DMS153 (cell line): ENCODE results near the gene DHRS12.
"Not testable (repeated sequence)": the region's sequence is repeated elsewhere in the genome, so short reads cannot be mapped to it uniquely, and the experiment has no call there.

ENCODE experiments used
- DNase-seq: peaks from one replicate; lab custom pipeline; 2025; lab: John Stamatoyannopoulos, UW

DHRS12 gene

DNA sequence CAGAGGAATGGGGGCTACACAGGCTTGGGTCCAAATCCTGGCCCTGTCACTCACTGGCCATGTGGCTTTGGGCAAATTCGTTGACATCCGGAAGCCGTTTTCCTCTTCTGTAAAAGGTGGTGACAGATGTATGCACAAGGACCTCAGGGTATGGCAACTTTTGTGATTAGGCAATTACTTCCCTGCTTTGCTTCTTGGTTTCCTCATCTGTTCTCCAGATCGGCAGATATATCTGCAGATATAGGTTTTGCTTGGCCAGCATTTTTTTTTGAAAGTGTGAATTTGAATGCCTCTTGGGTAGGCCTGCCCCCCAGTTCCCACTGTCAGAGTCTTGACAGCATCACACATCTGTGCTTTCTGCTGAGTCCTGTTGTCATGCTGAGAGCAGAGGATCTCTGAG is 23.3 kb upstream of the DHRS12 start:
- no peak for DNase-seq

DNA sequence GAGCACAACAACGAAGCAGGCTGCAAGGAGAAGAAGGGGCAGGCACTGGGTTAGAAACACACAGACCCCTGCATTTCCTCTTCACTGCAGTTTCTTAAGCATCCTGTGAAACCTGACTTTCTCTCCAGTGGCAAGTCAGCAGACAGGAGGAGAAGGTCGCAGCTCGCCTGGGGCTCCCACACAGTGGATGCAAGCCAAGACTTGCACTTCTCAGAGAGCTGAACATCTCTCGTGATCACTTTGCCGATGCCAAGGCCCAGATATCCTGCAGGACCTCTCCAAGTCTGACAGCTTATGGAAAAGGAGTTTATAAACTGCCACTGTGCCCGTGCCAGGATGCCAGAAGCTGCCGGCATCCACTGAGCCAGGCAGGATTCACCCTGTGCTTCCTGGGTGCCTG is 22.6 kb upstream of the DHRS12 start:
- no peak for DNase-seq

DNA sequence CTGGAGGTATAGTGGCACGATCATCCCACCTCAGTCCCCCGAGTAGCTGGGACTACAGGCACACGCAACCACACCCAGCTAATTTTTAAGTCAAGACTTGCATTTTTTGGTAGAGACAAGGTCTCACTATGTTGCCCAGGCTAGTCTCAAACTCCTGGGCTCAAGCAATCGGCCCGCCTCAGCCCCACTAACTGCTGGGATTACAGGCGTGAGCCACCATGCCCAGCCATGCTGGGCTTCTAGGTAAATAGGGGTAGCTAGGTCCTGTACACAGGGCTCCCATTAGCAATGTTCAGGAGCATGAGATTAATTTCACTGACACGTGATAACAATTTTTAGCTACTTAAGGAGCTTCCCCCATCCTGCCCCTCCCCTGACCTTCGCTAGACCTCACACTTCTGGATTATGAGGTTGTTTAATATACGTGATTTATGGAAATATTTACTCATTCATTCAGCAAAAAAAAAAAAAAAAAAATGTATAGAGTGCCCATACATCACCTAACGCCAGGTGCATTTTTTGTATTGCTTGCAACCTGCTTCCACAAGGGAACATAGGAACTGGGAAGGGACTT is 21.8 kb upstream of the DHRS12 start:
- DNase-seq, result no peak

DNA sequence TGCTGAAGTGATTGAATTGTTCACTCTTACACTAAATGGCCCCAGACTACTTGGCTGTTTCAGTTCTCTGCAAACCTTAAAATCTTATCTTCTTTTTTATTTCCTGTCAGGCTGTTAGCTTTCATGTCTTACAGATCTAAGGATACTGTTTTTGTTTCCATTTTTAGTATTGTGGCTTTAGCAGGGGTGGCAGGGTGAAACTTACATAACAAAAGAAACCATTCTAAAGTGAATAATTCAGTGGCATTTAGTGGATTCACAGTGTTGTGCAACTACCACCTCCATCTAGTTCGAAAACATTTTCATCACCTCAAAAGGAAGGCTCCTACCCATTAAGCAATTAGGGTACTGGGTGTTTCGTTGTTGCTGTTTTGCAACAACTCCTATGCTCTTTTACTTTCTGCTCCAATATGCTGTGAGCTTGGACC is 21.2 kb upstream of the DHRS12 start:
- DNase-seq, result no peak

DNA sequence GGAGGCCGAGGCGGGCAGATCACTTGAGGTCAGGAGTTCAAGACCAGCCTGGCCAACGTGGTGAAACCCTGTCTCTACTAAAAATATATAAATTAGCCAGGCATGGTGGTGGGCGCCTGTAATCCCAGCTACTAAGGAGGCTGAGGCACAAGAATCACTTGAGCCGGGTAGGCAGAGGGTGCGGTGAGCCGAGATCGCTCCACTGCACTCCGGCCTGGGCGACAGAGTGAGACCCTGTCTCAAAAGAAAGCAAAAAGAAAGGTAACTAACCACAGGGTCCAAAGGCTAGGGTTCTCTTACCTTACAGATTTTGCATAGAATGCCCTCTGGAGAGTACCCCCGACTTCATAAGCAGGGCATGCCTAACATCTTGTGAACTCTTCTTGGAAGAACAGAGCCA is 20.7 kb upstream of the DHRS12 start:
- not testable (repeated sequence) for DNase-seq

DNA sequence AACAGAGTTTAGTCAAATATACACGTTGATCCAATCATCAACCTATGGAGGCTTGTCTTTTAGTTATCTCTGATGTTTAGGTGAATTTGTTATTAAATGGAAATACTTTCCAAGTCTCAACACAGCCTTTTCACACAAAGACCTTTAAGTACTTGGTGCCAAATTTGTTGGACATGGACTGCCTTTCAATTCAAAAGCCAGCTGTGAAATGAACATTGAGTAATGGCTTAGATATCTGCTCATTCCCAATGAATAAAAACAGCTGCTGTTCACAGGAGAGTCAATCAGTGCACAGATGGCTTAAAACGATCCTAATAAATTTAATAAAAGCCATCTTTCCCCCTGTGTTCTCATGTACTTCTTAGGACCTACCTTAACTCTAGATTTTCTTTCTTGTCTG is 19.9 kb upstream of the DHRS12 start:
- no peak for DNase-seq

DNA sequence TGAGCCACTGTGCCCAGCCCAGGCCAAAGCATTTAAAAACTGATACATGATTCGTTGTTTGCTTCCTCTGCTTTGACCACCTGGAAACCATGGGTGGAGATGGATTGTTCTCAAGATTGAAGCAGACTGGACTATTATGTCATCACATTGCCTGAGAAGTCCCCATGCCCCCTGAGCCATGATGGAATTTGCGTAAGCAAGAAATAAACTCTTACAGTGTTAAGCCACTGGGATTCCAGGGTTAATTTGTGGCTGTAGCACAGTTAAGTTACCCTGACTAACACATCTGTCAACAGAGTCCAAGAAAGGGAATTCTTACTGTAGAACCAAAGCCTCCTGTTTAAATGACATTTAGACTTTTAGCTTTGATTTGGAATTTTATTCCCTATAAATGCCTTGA is 19.4 kb upstream of the DHRS12 start:
- no peak for DNase-seq

DNA sequence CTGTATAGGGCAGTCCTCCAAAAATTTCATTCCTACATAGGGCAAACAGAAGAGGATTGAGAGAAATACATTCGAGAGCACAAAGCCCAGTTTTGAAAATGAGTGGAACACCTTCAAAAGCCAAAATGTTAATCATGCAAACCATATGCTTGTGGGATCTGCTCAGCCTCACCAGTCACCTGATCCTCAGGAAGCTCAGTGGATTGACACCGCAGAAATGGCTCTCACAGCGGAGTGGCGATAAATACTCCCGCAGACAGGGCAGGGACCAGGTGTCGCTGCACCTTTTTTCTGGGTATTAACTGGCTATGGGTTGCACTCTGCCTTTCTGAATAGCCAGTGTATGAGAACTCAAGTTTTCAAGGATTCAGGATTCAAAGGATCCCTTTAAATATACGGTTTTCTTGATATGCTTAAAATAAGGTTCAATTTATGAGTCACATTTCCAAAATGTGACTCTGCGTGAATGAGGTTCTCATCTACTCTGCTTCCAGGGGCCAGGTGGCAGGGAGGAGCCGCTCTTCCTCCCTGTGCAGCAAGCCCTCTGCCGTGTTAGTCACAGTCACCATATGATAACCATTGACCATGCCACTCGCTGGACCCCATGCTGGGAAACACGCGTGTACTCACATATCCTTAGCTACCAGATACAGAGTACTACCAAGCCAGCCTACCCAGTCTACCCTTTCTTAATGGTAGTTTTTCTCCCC is 18.3 kb upstream of the DHRS12 start:
- DNase-seq, result no peak

DNA sequence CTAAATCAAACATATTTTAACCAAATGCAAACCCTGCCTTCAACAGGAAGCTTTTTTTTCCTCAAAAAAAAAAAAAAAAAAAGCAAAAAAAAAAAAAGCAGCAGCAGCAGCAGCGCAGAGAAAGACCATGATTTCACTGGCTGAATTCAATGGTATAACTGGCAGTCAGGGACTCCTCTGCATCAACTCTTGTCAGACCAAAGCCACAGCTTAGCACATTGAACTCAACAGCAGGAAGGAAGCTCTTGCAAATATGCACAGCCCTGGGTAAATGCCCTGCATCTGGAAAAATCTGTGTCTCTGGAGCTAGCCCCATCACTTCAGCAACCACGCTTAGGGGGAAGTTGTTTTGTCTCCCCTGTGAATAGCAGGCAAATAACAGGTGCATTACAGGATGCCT is 17.6 kb upstream of the DHRS12 start:
- DNase-seq, result no peak

DNA sequence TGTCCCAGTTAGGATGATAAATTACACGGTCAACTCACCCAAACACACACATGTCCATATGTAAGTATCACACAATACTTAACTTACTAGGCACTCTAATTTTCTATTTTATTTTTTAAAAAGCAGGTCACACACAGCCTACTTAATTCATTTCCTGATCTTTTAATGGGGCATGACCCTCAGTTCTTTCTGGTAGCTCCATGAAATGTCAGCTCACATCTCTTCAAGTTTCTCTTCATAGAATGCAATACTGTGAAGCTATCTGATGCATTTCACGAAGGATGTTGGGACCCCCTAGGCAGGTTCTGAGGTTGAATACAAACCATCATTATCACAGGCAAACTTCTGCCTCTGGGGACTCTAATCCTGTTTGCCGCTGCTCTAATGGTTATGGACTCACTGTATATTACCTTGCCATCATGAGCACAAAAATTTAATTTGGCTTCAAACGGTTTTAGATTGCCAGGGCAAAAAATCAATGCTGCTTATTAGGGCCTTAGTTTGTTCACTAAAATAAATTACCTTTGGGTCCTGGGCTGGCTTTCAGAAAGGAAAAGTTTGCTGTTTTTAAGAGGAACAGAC is 16.1 kb upstream of the DHRS12 start:
- no peak for DNase-seq

DNA sequence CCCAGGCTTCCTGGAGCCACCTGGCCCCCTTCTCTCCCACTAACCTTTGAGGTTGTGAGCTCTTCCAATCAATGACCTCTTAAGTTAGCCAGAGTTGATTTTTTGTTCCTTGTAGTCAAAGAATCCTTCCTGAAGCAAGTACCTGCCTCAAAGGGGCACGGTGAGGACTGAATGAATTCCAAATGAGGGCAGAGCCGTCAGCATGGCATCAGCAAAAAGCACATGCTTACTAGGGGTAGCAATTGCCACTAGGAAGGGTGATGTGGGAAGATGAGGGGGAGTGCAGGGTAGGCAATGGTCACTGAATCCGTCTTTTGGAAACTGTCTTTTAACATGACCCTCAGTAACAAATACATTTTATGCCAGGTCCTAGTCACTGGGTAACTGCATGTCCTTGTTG is 15.6 kb upstream of the DHRS12 start:
- DNase-seq, result no peak

DNA sequence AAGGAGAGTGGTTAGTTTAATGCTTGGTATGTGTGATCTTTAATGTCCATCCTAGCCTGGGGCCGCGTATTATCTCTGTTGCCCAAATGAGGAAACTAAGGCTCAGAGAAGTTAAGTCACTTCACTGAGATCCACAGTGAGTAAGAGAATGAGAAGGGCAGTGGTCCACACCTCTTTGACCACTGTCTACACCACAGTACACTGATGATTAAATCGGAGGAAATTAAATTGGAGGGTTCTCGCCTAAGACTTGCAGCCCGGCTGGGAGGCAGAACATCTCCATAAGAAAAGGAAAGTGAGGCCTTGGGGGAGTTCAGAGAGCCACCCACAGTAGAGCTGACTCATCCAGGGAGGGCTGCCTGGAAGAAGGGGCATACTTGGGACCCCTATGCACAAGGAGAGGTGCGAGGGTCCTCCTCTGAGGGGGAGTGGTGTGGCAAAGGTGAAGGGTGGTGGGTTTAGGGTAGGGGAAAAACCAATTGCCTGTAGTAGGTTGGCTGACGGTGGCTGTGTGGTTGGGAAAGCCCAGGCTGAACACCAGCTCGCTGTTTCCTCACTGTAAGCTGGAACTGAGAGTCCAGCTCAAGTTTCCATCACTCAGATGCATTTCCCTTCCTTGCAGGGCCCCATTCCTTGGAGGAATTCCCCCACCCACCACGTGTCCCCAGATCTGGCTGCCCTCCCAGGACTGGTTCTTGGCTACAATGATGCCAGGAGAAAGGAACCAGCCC is 15.0 kb upstream of the DHRS12 start:
- DNase-seq, result no peak

DNA sequence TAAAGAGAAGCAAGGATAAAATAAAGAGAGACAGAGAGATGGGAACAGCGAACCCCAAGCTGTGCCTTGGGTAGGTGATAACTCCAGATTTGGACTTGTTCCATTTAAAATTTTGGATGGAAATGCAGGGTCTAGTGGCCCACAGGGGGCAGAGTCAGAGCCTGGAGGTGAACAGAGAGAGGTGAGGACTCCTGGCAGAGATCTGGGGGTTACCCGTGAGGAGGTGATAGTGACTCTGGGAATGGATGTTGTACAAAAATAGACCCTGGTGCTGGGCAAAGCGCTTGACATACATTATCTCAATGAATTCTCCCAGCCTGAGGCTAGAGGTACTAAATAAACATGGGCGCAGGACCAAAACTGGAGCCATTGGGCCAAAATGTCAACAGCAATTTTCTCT is 14.3 kb upstream of the DHRS12 start:
- DNase-seq, result no peak

DNA sequence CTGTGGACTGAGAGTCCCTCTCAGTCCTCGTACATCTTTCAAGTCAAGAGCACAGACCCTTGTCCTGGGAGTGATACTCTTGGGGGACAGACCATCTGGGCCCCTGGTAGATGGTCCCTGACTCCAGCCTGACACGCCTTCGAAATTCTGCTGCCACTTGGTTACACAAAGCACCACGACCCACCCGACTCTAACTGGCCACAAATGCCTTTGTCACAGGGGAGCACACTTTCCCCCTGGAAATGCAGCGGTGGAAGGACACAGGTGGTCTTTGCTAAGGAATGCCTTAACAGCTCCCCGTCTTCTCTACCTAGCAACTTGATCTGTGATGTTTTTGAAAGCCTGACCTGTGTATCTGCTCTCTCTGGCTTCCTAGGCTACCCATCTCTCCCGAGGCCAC is 13.8 kb upstream of the DHRS12 start:
- no peak for DNase-seq

DNA sequence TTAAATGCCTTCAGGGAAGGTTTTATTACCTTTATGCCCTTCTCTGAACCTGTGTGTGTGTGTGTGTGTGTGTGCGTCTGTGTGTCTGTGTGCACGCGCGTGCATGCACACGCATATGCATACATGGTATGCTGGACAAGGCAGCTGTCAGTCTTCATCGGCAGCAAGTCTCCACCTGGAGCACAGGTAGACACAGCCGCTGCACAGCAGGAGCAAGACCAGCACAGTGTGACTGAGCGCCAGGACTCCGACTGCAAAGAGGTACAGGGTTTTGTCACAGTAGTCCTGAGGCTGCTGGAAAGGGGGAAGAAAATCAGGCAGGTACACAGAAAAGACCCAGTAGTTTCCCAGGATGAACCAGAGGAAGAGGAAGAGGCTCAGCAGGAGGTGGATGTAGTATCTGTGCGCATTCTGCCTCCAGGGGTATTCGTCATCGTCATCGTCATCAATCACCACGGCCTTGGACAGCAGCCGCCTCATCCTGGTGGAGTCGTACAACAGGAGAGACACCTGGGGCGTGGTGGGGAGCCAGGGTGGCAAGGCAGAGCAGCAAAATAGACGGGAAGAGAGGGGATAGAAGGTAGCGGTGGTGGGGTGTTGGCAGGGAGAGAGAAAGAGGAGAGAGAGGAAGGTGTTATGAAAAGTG is 12.8 kb upstream of the DHRS12 start:
- DNase-seq, result no peak

DNA sequence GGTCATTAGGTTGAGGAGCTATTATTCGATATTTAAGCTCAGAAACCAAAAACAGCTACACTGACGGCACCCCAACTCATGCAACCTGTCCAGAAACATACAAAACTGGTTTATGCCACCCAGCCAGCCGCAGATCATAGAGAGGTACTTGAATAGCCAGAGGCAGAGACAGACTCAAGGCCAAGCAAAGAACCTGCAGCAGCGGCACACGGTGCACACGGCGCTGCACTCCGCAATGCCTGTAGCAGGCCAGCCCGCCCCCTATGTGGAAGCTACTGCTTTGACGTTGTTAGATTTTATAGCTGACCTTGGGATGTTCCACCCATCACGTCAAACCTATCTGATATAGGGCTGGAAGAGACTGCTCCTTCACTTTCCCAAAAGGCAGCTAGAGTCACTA is 11.9 kb upstream of the DHRS12 start:
- no peak for DNase-seq

DNA sequence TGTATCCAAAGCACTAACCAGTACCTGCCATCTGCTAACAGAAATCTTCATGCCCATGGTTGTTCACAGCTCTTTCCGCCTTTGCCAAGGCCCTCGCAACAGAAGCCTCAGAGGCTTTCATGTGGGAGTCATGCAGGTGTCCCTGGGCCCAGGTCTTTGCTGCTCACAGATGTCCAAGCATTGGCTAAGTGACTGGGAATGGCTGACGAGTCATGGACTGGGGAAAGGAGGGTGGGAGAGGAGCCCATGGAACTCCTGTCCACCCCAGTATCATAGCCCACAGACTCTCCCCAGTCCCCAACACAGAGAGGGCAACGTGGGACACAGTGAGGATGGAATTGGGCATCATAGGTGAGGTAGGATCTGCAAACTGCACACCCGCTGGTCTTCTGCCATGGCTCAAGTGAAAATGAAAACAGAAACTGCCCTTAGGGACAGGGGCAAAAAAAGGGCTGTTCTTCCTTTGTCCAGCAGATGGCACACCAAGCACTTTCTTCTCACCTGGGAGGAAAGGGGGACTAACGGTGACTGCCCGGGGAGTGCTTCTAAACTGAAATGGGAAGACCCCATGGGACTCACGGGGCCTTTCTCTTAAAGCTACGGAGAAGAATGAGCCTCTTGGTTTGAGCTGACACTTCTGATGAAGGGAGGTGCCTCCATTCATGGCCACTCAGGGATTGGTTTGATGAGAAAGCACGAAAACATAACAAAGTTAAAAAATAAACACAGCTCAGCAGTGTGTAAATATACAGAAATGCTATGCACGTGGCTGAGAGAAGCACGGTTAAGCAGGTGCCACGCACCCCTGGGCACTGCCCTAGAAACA is 11.1 kb upstream of the DHRS12 start:
- DNase-seq, result peak; percentile 33

DNA sequence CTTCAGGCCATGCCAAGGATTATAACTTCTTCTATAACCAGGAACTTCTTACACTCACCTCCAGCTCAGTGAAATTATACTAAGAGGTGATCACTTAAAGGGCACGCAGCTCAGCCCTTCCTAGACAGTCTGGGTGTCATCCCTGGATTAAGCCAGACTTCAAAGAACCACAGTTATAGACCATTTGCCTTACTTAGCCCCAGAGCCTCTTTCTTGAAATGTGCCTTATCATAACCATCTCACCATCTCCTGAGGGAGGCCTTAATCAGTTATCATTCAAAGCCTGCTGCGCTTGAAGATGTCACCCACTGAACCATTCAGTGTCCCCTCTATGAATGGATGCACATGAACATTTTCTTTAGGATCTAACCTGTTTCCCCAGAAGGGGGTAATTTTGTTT is 10.1 kb upstream of the DHRS12 start:
- no peak for DNase-seq

DNA sequence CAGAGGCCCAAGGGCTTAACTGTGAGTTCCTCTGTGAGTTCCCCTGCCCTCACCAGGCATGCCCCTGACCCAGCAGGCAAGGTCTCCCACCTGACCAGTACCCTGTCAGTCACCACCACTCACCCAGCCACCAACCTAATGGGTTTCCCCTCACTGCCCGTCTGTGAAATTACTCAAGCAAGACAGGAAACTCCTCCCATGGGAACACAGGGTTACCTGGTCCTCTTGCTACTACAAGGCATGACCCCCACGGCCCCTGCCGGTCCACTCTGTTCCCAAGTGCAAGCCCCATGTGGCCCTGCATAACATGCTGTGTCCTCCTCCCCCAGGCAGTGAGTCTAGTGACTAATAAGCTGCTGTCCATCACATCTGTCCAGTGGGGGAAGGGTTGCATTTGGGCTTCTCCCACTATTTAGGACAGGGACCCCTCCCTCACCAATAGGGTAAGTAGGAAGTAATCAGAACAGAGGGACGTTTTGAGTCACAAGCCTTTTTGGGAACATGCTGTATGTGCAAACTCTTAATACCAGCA is 8.0 kb upstream of the DHRS12 start:
- no peak for DNase-seq

DNA sequence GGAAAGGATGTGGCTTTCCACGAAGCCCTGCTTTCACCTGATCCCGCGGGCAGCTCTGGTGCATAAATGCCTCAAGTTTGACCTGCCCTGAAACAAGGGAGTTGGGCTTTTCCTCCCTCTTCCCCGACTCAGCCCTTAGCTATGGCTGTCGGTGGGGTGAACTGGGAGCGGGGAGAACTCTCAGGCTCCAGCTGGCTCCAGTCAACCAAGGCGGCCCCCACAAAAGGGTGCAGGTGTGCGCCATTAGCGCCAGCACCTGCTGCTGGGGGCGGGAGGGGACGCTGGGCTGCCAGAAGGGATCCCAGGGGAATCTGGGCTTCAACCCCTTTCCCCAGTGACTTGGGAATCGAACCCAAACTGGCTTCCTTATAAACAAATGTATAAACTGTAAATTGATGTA is 7.1 kb upstream of the DHRS12 start:
- no peak for DNase-seq

DNA sequence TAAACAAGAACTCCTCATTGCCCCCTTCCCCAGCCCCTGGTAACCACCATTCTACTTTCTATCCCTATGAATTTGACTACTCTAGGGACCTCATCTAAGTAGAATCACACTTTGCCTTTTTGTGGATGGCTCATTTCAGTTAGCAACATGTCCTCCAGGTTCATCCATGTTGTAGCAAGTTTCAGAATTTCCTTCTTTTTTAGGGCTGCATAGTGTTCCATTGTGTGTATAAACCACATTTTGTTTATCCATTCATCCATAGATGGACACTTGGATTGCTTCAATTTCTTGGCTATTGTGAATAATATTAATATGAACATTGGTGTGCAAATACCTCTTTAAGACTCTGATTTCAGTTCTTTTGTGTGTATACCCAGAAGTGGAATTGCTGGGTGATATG is 4.8 kb upstream of the DHRS12 start:
- no peak for DNase-seq

DNA sequence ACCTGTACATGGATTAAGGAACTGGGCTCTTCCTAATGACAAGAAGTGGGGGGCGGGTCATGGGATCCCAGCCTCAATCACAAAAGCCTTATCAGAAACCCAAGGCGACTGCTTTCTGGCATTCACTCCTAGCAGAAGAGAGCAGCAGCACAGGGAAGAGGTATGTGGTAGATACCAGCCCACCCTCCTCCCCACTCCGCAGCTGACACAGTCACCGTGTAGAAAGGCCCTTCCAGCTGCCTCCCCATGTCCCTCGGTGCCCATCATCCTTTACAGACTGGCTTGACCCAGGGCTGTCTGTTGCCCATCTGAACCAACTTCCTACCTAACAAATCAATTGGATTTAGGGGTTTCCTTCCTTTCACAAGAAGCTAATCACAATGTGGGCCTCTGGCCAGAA is 3.1 kb upstream of the DHRS12 start:
- DNase-seq, result no peak
